Measurements from ENCODE around the gene PCDHGB3.

GRCh38 chr5:141366016-141366896, 3.8 kb upstream of the PCDHGB3 start:
- TF ChIP-seq, protein P1, sequence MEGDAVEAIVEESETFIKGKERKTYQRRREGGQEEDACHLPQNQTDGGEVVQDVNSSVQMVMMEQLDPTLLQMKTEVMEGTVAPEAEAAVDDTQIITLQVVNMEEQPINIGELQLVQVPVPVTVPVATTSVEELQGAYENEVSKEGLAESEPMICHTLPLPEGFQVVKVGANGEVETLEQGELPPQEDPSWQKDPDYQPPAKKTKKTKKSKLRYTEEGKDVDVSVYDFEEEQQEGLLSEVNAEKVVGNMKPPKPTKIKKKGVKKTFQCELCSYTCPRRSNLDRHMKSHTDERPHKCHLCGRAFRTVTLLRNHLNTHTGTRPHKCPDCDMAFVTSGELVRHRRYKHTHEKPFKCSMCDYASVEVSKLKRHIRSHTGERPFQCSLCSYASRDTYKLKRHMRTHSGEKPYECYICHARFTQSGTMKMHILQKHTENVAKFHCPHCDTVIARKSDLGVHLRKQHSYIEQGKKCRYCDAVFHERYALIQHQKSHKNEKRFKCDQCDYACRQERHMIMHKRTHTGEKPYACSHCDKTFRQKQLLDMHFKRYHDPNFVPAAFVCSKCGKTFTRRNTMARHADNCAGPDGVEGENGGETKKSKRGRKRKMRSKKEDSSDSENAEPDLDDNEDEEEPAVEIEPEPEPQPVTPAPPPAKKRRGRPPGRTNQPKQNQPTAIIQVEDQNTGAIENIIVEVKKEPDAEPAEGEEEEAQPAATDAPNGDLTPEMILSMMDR (IDR thresholded peaks at IDR 0.05), result no peak
- TF ChIP-seq POLR2AphosphoS5 (IDR thresholded peaks at IDR 0.05), result no peak

All from sigmoid colon (tissue), 4 donors.